Measurements from ENCODE around the gene SP4.

Gene SP4

GRCh38 chr7:21543528-21544302, 115.8 kb downstream of the SP4 start:
- ChIA-PET POLR2A (no interaction called here), CTCF (interaction anchor here (0.6 kb wide), 1 partner anchor 331 kb away, joined by 3 read pairs; no protein-coding TSS in a partner anchor)
- TF ChIP-seq ELF4 (IDR thresholded peaks at IDR 0.05) (no peak), L3MBTL2 (conservative IDR thresholded peaks at IDR 0.05) (peak; percentile 65), BHLHE40 (IDR thresholded peaks at IDR 0.05; ENCODE audit: borderline replicate concordance) (no peak)
- peak; percentile 34 for DNase-seq (ENCODE audit: extremely low spot score)

GRCh38 chr7:21544303-21544656, 116.4 kb downstream of the SP4 start:
- no peak for DNase-seq (ENCODE audit: extremely low spot score)
- ChIA-PET CTCF (no interaction called here), POLR2A (no interaction called here)
- TF ChIP-seq BHLHE40 (IDR thresholded peaks at IDR 0.05; ENCODE audit: borderline replicate concordance) (no peak), FOXA1 (IDR thresholded peaks at IDR 0.05) (no peak), ARNT (IDR thresholded peaks at IDR 0.05) (no peak), HDGF (IDR thresholded peaks at IDR 0.05; ENCODE audit: borderline replicate concordance) (no peak), L3MBTL2 (conservative IDR thresholded peaks at IDR 0.05) (no peak; the same call in 1 of the 2 replicates), TARDBP (IDR thresholded peaks at IDR 0.05) (no peak), FOXK2 (IDR thresholded peaks at IDR 0.05) (no peak), ZNF384 (IDR thresholded peaks at IDR 0.05) (no peak), SP1 (IDR thresholded peaks at IDR 0.05) (no peak), NFRKB (IDR thresholded peaks at IDR 0.05) (no peak), ELF4 (IDR thresholded peaks at IDR 0.05) (no peak), CTBP1 (IDR thresholded peaks at IDR 0.05; ENCODE audit: borderline replicate concordance) (no peak), PKNOX1 (IDR thresholded peaks at IDR 0.05) (no peak), SUZ12 (IDR thresholded peaks at IDR 0.05) (no peak), FOXM1 (IDR thresholded peaks at IDR 0.05; ENCODE audit: borderline replicate concordance) (no peak), LEF1 (IDR thresholded peaks at IDR 0.05; ENCODE audit: borderline replicate concordance) (no peak)

- TF ChIP-seq ELF4 (IDR thresholded peaks at IDR 0.05): no peak
- no peak for TF ChIP-seq TARDBP (IDR thresholded peaks at IDR 0.05)
- TF ChIP-seq NFRKB (IDR thresholded peaks at IDR 0.05): no peak
- no peak for TF ChIP-seq CTBP1 (IDR thresholded peaks at IDR 0.05; ENCODE audit: borderline replicate concordance)
- TF ChIP-seq FOXA1 (IDR thresholded peaks at IDR 0.05): no peak
- no peak for TF ChIP-seq ARNT (IDR thresholded peaks at IDR 0.05)
- TF ChIP-seq SUZ12 (IDR thresholded peaks at IDR 0.05): no peak
- no peak for TF ChIP-seq BHLHE40 (IDR thresholded peaks at IDR 0.05; ENCODE audit: borderline replicate concordance)
- TF ChIP-seq FOXM1 (IDR thresholded peaks at IDR 0.05; ENCODE audit: borderline replicate concordance): no peak
- no peak for TF ChIP-seq LEF1 (IDR thresholded peaks at IDR 0.05; ENCODE audit: borderline replicate concordance)
- TF ChIP-seq SP1 (IDR thresholded peaks at IDR 0.05): no peak
- TF ChIP-seq PKNOX1 (IDR thresholded peaks at IDR 0.05): no peak
- TF ChIP-seq ZNF384 (IDR thresholded peaks at IDR 0.05): no peak
- no peak for TF ChIP-seq L3MBTL2 (conservative IDR thresholded peaks at IDR 0.05)
- TF ChIP-seq FOXK2 (IDR thresholded peaks at IDR 0.05): no peak
- TF ChIP-seq HDGF (IDR thresholded peaks at IDR 0.05; ENCODE audit: borderline replicate concordance): no peak
- ChIA-PET CTCF (no interaction called here), POLR2A (no interaction called here)
- no peak for DNase-seq (ENCODE audit: extremely low spot score)
Observed at GRCh38 chr7:21544715-21545114, 116.8 kb downstream of the SP4 start.

GRCh38 chr7:21547501-21547900, 119.6 kb downstream of the SP4 start:
- ChIA-PET POLR2A (no interaction called here), CTCF (no interaction called here)
- no peak for TF ChIP-seq LEF1 (IDR thresholded peaks at IDR 0.05; ENCODE audit: borderline replicate concordance)
- no peak for TF ChIP-seq SUZ12 (IDR thresholded peaks at IDR 0.05)
- no peak for TF ChIP-seq ZNF384 (IDR thresholded peaks at IDR 0.05)
- TF ChIP-seq FOXA1 (IDR thresholded peaks at IDR 0.05): no peak
- no peak for TF ChIP-seq PKNOX1 (IDR thresholded peaks at IDR 0.05)
- TF ChIP-seq CTBP1 (IDR thresholded peaks at IDR 0.05; ENCODE audit: borderline replicate concordance): no peak
- TF ChIP-seq SP1 (IDR thresholded peaks at IDR 0.05): no peak
- TF ChIP-seq NFRKB (IDR thresholded peaks at IDR 0.05): no peak
- TF ChIP-seq ELF4 (IDR thresholded peaks at IDR 0.05): no peak
- no peak for TF ChIP-seq ARNT (IDR thresholded peaks at IDR 0.05)
- no peak for TF ChIP-seq HDGF (IDR thresholded peaks at IDR 0.05; ENCODE audit: borderline replicate concordance)
- TF ChIP-seq TARDBP (IDR thresholded peaks at IDR 0.05): no peak
- no peak for TF ChIP-seq L3MBTL2 (conservative IDR thresholded peaks at IDR 0.05)
- no peak for TF ChIP-seq FOXK2 (IDR thresholded peaks at IDR 0.05)
- no peak for TF ChIP-seq FOXM1 (IDR thresholded peaks at IDR 0.05; ENCODE audit: borderline replicate concordance)
- TF ChIP-seq BHLHE40 (IDR thresholded peaks at IDR 0.05; ENCODE audit: borderline replicate concordance): no peak
- no peak for DNase-seq (ENCODE audit: extremely low spot score)

GRCh38 chr7:21548491-21548890, 120.6 kb downstream of the SP4 start:
- POLR2A ChIA-PET: no interaction called here
- no peak for TF ChIP-seq TARDBP (IDR thresholded peaks at IDR 0.05)
- no peak for TF ChIP-seq FOXK2 (IDR thresholded peaks at IDR 0.05)
- no peak for TF ChIP-seq FOXA1 (IDR thresholded peaks at IDR 0.05)
- no peak for TF ChIP-seq NFRKB (IDR thresholded peaks at IDR 0.05)
- TF ChIP-seq ELF4 (IDR thresholded peaks at IDR 0.05): no peak
- no peak for TF ChIP-seq SUZ12 (IDR thresholded peaks at IDR 0.05)
- DNase-seq (ENCODE audit: extremely low spot score): no peak
- CTCF ChIA-PET: no interaction called here

GRCh38 chr7:21550076-21550475, 122.2 kb downstream of the SP4 start:
- POLR2A ChIA-PET: no interaction called here
- TF ChIP-seq L3MBTL2 (conservative IDR thresholded peaks at IDR 0.05): no peak
- TF ChIP-seq SP1 (IDR thresholded peaks at IDR 0.05): no peak
- DNase-seq (ENCODE audit: extremely low spot score): no peak
- CTCF ChIA-PET: no interaction called here
